UCSD-AML1 (cell line): ENCODE data around the gene PSMB11.

Experiments used
- DNase-seq: peaks from one replicate; lab custom pipeline; 2025; ENCODE audit not compliant: unreplicated experiment; lab: John Stamatoyannopoulos, UW

PSMB11 gene

DNA sequence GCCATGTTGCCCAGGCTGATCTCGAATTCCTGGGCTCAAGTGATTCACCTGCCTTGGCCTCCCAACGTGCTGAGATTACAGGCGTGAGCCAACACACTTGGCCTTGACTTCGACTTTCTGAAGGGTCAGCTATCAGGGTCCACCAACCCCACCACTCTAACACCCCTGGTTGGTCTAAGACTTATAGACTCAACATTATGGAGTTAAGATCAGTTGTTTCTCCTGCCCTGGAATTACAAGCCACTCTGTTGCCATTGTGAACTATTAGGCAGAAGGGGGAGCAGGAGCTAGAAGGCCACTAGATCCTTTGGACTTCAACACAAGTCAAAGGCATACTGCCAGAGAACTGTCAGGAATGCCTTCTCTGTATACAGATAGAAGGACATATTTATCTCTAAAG is 1.9 kb upstream of the PSMB11 start:
- no peak for DNase-seq

DNA sequence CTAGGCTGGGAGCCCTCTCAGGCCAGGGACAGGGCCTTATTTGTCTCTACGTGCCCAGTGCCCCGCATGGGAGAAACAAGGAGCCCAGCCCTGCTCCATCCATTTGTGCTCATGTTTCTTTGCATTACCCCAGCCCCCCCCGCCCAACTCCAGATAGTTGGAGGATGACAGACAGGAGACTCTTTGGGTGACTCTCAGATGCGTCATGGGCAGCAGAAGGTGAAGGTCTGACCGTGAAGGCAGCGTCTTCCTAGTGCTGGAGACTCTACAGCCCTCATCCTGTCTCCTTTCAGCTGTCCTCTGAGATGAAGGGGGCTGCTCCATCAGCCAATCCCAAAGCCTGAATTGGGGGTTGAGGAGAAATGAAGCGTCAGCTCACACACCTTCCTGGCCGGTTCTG is 283 bp upstream of the PSMB11 start:
- DNase-seq, result no peak

DNA sequence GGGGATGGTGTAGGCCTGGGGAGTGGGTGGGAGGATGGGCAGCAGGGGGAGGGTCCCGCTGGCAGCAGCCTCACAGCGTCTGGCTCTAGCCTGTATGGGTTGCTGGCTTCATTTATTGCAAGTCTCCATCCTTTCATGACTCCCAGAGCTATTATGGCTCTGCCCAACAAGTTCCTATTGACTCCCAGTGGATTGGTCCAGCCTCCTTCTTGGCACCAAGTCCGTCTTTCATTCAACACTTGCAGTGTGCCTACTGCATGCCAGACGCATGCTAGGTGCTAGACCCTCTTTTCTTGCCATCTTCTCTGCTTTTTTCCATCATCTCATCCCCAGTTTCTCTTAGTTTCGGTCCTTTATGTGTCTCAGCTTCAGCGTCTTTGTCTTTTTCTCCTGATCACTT is 1.1 kb downstream of the PSMB11 start:
- no peak for DNase-seq

DNA sequence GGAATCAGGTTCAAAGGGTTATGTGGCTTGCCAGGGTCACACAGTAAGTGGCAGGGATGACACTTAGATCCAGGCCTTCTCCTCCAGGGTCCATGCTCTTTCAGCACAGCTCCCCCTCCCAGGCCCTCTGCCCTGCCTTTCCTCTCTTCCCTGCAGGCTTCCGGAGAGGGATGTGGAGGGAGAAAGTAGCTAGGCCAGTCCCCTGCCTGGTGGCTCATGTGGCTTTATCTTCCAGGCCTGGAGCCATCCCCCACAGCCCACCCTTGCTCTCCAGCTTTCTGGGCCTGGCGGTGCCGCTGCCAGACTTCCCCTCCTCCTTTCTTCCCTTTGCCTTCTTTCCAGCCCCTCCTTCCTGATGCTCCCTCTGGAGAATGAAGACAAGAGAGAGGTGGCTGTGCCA is 1.7 kb downstream of the PSMB11 start:
- DNase-seq, result no peak

DNA sequence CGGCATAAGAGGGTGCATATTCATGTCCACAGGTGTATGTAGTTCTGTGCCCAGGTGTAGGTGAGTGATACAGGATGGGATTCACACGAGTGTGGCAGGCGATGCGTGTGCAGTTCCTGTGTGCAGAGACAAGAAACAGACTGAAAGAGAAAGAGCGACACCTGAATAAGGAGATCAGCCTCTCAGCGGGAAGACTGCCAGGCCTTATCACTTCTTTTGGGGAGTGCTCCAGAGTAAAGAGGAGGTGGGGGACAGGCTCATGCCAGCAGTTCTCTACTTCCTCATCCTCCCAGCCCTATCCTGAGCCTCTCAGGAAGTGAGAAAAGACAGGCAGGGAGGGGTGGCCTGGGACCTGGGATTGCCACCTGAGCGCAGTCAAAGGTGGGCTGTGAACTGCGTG is 2.8 kb downstream of the PSMB11 start:
- DNase-seq, result no peak

DNA sequence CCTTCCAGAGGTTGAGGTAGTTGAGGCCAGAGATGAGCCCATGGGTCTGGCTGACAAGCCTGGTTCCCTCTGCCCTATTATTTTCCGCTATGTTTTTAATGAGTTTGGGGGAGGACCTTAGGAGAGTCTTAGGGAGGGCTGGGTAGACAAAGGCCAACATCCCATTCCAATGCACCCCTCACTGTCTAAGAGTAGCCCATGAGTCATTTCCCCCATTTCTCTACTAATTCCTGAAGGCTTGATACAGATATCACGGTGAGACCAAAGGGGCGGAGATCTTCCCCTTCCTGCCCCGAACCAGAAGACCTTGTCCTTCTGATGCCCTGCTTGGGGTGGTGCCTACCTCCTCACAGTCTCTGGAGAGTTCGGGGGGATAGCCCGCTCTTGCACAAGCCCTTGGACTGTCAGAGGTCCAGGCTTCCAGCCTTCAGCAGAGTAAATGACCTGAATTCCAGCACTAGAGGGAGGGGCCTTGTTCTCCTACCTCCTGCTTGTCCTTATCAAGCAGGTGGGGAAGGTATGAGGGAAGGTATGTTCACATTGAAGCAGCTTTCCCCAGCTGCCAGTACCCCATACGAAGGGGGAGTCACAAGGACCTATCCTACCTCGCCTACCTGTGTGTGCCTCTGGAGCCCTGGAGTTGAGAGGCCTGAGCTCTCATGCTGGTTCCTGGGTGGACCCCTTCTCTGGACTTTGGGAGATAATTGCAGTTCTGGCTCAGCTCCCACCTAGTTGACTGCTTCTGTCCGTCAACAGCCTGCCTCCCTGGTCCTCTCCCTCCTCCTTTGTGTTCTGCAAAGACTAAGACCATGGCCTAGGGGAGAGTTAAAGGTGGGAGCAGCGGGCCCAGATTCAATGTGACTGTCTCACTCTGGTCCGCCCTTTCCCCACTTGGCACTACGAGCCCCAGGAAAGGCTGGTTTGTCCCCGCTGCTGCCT is 3.7 kb downstream of the PSMB11 start:
- no peak for DNase-seq

DNA sequence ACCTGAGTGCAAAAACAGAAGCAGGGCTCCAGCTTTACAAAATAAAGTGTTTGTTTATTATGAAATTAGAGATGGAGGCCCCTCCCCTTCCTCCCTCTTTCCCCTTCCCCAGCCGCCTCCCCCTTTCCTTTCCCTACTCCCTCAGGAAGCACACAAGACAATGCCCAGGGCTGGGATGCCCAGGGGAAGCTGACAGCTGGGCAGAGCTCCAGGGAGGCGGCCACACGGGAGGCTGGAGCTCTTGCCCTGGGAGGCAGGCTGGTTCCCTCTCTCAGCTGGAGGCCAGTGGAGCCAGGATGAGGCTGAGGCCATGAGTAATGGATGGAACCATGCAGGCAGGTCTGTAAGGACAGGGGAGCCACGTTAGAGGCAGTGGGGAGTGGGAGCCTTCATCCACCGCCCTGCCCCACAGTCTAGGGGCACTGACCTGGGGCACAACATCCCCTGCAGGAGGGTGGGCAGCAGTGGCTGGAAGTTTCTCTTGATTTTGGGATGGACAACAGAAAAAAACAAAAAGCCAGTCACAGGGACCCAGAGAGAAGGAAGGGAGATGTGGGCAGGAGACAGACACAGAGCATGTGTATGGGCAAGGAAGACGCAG is 5.1 kb downstream of the PSMB11 start:
- no peak for DNase-seq

DNA sequence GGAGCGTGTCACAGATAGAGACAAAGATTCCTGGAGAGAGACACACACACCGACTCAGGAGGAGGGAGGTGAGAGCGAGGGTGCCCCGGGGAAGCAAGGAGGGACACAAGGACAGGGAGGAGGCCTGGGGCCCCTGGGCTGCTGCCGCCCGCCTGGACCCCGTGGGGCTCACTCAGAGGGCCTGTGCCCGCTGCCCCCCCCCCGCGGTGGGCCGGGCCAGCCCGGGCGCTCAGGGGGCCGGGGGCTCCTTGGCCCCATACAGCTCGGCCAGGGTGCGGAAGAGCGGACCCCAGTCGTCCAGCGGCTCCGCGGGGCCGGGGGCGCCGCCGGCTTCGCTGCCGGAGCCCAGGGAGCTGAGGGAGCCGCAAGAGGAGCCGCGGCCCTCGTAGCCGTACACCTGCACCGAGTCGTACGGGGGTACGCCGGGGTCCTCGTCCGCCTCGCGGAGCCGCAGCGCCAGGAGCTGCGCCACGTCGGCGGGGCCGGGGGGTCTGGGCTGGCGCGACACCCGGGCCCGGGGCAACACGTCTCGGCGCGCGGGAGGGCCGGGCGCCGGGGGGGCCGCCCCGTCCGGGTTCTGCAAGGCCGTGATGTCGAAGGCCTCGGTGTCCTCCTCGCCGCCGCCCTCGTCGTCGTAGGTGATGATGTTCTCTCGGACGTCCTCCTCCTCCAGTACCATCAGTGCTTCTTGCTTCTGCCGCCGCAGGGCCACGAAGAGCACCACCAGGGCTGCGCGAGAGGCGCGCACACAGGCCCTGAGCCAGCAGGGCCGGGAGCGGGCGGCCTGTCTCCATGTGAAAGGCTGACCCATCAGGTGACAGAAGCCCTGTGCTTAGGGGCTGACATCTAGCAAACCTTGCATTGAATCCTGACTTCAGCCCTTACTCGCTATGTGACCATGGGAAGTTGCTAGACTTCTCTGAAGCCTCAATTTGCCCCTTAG is 6.0 kb downstream of the PSMB11 start:
- no peak for DNase-seq

DNA sequence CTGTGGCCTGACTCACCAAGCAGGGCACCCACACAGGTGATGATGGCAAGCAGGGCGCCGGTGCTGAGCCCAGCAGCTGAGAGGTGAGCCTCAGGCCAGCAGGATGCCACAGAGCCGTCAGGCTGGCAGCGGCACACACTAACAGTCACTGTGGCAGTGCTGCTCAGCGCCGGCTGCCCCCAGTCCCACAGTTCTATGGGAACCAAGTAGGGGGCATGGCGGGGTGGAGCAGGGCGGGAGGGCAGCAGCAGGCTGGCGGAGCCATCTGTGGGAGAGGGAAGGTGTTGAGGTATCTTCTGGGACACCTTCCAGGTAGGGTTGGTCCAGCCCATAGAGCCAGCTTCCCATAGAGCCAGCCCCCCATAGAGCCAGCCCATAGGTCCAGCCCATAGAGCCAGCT is 7.0 kb downstream of the PSMB11 start:
- no peak for DNase-seq

DNA sequence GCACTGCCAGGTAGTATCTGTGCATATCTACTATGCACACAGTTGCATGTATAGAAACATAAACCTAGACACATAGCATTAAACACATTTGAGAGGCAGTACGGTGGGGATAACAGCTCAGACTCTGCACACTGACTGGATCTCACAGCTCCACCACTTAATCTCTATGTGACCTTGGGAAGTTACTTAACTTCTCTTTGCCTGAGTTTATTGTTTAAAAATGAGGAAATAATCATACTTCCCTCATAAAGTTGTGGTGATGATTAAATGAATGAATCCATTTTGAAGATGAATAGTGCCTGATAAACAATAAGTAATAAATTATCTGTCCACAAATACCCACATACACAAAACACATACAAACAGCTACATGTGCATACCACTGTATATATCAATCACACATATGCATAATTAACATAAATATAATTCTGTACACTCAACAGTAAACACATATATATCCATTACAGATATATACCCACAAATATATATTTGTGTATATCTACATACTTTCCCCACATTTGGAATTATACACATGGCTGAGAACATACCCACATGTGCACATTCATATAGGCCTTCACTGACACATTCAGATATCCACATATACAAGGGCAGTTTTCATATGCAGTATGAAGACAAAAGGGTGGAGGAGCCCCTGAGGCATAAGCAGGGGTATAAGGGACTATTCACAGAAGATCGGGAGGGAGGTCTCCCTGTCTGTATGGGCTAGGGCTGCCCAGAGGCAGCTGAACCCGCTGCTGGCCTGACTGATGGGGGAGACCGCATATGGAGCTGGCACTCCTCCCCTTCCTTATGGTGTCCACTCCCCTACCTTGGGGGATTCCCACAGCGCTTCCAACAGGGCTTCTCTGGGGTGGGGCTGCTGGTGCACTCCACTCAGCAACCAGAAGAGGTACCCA is 9.4 kb downstream of the PSMB11 start:
- no peak for DNase-seq

DNA sequence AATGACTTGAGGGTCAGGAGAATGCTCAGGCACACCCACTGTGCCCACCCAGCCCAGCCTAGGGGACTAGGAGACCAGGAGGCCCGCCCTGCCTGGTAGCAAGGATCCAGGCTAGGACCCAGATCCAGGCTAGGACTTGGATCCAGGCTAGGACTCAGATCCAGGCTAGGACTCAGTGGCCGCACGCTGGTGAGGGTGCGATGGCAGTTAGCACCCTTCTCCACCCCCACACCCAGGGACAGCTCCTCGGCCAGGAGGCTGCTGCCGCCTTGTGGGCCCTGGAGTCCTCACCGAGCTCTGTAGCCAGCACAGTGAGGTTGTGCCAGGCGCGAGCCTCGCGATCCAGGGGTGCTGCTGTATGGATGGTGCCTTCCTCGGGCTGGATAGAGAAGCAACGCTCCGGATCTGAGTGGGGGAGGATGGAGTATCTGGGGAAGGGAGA is 10.2 kb downstream of the PSMB11 start:
- DNase-seq, result no peak

DNA sequence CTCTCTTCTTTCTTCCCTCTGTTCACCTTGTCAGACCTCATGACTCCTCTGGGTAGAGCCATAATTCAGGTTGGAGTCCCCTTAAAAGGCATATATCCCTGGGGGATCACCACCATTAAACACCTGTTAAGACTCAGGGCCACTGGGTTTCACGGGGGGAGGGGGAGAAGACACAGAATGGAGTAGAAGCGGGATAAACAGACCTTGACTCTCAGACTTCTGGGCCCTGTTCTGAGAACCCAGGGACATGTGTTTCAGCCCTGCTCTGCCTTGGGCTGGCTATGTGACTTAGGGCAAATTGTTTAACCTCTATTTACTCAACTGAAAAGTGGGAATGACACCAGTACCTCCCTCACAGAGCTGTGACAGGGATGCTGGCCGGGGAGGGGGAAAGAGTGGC is 10.7 kb downstream of the PSMB11 start:
- no peak for DNase-seq

DNA sequence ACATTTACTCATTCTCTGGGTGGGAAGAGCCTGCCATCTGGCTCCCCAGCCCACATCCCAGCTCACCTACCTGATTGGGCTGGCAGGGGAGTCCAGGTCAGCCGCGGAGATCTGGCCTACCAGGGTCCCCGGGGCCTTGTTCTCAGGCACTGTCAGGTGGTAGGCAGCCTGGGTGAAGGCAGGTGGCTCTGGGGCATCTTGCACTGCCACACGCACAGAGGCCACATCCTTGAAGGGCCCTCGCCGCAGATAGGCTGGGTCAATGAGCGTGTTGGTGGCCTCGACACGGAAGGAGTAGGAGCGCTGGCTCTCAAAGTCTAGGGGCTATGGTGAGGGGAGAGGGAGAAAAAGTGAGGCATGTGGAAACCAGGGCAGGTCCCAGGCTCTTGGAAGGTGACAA is 11.4 kb downstream of the PSMB11 start:
- DNase-seq, result no peak

DNA sequence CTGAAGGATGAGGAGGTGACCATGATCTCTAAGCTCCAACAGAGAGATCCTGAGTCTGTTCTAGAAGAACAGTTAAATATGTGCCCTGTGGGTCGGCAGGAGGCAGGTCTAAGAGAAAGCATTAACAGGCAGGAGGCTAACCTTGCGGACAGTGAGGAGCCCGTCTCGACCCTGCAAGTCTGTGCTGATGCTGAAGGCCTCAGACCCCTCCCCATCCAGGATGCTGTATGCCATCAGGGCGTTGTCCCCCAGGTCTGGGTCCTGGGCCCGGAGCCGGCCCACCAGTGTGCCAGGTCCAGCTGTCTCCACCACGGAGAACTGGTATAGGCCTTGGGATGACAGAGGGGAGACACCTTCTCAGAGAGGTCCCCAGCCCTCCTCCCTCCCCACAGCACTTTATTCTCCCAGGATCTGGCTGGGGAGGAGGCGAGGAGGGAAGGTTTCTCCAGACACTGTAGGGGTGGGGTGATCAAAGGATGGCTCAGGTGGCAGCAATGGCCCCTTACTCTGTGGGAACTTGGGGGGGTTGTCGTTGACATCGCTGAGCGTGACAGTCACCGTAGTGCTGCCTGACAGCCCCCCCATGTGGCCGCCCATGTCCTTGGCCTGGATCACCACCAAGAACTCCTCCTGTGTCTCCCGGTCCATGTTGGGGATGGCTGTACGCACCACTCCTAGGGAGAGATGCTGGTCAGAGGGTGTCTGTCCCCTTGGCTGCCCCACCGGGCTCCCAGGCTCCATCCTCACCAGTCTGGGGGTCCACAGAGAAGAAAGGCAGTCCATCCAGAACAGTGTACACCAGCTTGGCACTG is 12.2 kb downstream of the PSMB11 start:
- no peak for DNase-seq

DNA sequence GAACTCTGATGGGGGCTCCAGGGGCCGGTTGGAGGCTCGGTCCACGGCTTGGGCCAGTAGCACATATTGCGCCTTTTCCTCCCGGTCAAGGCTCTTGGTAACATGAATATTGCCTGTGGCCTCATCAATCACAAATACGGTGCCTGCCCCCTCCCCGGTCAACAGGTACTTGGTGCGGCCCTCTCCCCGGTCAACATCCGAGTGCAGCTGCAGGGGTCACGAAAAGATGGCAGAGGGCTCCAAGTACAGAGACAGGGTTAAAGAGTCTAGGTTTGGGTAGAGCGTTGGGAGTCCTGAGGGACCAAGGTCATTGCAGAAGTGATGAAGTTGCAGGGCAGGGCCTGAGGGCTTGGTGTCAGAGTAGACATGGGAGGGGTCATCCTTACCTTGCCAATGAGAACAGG is 13.1 kb downstream of the PSMB11 start:
- no peak for DNase-seq

DNA sequence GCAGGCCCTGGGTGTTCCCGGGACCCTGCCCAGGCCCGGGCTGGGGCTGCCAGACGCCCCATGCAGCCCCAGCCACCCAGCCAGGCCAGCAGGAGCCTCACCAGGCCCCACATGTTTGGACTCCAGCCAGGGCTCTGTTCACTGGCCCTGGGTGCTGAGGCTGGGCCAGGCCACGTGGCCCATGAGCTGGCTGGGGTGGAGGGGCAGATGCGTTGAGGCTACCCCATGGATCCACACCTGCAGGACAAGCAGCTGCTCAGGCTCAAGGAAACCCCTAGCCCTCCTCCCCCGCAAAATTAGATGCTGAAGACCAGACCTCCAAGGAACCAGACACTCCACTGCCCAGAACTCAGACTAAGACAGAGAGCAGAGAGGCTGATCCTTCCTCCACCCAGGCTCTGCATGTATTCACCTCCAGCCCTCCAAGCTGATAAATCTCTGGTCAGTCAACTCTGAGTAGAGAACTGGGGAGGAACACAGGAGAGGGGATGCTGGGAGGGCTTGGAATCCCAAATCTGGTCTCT is 13.7 kb downstream of the PSMB11 start:
- DNase-seq, result no peak

DNA sequence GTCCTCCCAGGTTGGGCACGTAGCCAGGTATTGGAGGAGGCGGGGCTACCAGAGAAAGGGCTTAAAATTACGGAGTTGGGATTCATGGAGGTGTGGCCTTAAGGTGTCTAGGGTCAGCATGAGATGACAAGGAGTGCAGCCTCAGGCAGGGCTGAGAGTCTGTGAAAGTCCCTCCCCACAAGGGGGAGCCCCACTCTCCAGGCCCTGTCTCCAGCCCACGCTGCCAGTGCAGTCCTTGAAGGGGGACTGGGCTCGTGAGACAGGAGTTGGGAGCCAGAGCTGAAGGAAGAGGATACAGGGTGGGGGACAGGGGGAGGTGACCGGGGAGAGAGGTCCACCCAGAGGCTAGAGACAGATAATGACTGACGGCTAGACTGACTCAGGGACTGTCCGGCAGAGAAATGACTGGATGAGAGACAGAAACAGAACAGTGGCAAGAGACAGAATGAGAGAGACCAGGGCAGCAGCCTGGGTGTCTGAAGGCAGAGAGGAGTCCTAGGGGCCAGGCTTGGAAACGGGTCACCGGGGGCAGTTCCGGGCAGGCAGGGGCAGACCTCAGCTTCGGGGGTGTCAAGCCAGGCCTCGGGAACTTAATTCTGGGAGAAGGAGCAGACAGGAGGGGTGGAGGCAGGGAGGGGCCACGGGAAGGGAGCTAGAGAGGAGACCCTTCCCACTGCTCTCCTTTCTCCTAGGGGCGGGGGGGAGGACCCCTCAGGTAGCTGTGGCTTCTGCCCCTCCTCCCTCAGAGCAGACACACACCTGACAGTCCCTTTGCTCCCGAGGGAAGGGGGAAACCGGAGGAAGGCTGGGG is 14.3 kb downstream of the PSMB11 start:
- DNase-seq, result no peak

DNA sequence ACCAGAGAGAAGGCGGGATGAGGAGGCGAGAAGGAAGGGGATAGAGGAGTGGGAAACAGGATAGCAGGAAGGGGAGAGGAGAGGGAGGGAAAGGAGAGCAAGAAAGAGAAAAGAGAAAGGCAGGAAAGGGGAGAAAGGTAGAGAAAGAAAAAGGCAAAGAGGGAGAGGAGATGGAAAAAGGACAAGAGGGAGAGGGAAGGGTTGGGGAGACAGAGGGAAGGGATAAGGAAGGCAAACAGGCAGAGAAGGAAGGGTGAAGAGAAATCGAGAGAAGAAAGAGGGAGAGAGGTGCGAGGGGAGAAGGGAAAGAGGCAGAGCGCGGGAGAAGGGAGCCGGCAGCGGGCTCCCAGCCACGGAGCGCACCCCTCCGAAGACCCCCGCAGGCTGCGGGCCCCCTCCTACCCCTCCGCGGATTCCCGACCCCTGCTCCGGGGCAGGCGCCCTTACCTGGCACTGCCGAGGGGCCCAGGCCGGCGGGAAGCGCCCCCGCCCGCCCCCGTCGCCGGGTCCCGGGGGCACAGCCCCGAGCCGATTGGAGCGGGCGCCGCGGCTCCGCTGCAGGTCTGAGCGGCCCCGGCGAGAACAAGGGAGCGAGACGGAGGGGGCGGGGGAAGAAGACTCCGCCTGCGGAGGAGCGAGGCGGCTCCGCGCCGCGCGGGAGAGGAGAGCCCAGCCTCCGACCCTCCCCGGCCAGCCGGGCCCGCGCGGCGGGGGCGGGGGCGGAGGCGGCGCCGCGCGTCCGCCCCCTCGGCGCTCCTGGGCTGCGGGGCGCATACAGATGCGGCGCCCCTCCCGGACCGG is 15.1 kb downstream of the PSMB11 start, which contains the start of gene CDH24:
TSS of gene CDH24 (minus strand) at position 565 of the 801 bp plus-strand sequence. CDS start 1,787 bp downstream, outside the sequence.
- no peak for DNase-seq
